GM12891 (cell line): ENCODE data around the gene PIK3R5.

Experiments
- PAX5 ChIP-seq: IDR thresholded peaks from 2 replicates; pipeline ENCODE4 v1.6.1; 2011; ENCODE audit warnings: low read length, moderate library complexity, mild to moderate bottlenecking; ENCODE audit not compliant: insufficient read depth, severe bottlenecking
- POLR2A ChIP-seq: IDR thresholded peaks from 2 replicates; pipeline ENCODE4 v1.6.1; 2011; ENCODE audit warnings: low read depth, low read length, control low read depth
- POLR2AphosphoS5 ChIP-seq: IDR thresholded peaks from 2 replicates; pipeline ENCODE4 v1.6.1; 2011; ENCODE audit warnings: low read depth, low read length, control low read depth
- POU2F2 ChIP-seq: IDR thresholded peaks from 2 replicates; pipeline ENCODE4 v1.6.1; 2011; ENCODE audit warnings: low read depth, mild to moderate bottlenecking, control low read depth, low read length, moderate library complexity
- SPI1 ChIP-seq: IDR thresholded peaks from 2 replicates; pipeline ENCODE4 v1.6.1; 2011; ENCODE audit warnings: low read depth, low read length, control low read depth
- TAF1 ChIP-seq: IDR thresholded peaks from 2 replicates; pipeline ENCODE4 v1.6.1; 2011; ENCODE audit warnings: low read depth, low read length, control low read depth

GRCh38 chr17:9009737-9010136 lies 44.2 kb upstream of the PIK3R5 start:
- TF ChIP-seq POLR2A (no peak), PAX5 (no peak), POLR2AphosphoS5 (no peak), SPI1 (no peak), TAF1 (no peak), POU2F2 (no peak)
